ENCODE results near the gene ANKS1A.

The ANKS1A gene

GRCh38 chr6:34955442-34955841 lies 66.4 kb downstream of the ANKS1A start:
- DNase-seq (ENCODE audit: low read depth in 2 of 2), result no peak

GRCh38 chr6:34957231-34957783 lies 68.3 kb downstream of the ANKS1A start:
- DNase-seq (ENCODE audit: low read depth in 2 of 2), result no peak

GRCh38 chr6:34958734-34959133 lies 69.7 kb downstream of the ANKS1A start:
- no peak for DNase-seq (ENCODE audit: low read depth in 2 of 2)

GRCh38 chr6:34959224-34959623 lies 70.2 kb downstream of the ANKS1A start:
- DNase-seq (ENCODE audit: low read depth in 2 of 2), result no peak

- DNase-seq (ENCODE audit: low read depth in 2 of 2), result no peak
These were observed 72.0 kb downstream of the ANKS1A start for GRCh38 chr6:34961082-34961481.

GRCh38 chr6:34961574-34961973 lies 72.5 kb downstream of the ANKS1A start:
- DNase-seq (ENCODE audit: low read depth in 2 of 2), result no peak

GRCh38 chr6:34964564-34964963 lies 75.5 kb downstream of the ANKS1A start:
- DNase-seq (ENCODE audit: low read depth in 2 of 2), result no peak

- DNase-seq (ENCODE audit: low read depth in 2 of 2), result no peak
These were observed 78.4 kb downstream of the ANKS1A start for GRCh38 chr6:34967461-34967860.

GRCh38 chr6:34969662-34970265 lies 80.7 kb downstream of the ANKS1A start:
- DNase-seq (ENCODE audit: low read depth in 2 of 2), result no peak

GRCh38 chr6:34970488-34970887 lies 81.4 kb downstream of the ANKS1A start:
- no peak for DNase-seq (ENCODE audit: low read depth in 2 of 2)

GRCh38 chr6:34970957-34971356 lies 81.9 kb downstream of the ANKS1A start:
- no peak for DNase-seq (ENCODE audit: low read depth in 2 of 2)

GRCh38 chr6:34973547-34974248 lies 84.6 kb downstream of the ANKS1A start:
- DNase-seq (ENCODE audit: low read depth in 2 of 2), result no peak

- no peak for DNase-seq (ENCODE audit: low read depth in 2 of 2)
These were observed 85.2 kb downstream of the ANKS1A start for GRCh38 chr6:34974249-34974642.

GRCh38 chr6:34976239-34976638 lies 87.2 kb downstream of the ANKS1A start:
- DNase-seq (ENCODE audit: low read depth in 2 of 2), result no peak

- no peak for DNase-seq (ENCODE audit: low read depth in 2 of 2)
These were observed 90.2 kb downstream of the ANKS1A start for GRCh38 chr6:34979218-34979617.

GRCh38 chr6:34979994-34980393 lies 90.9 kb downstream of the ANKS1A start:
- no peak for DNase-seq (ENCODE audit: low read depth in 2 of 2)

- no peak for DNase-seq (ENCODE audit: low read depth in 2 of 2)
These were observed 92.3 kb downstream of the ANKS1A start for GRCh38 chr6:34981366-34981765.

GRCh38 chr6:34981951-34982350 lies 92.9 kb downstream of the ANKS1A start:
- no peak for DNase-seq (ENCODE audit: low read depth in 2 of 2)

- no peak for DNase-seq (ENCODE audit: low read depth in 2 of 2)
These were observed 93.4 kb downstream of the ANKS1A start for GRCh38 chr6:34982424-34982852.

- no peak for DNase-seq (ENCODE audit: low read depth in 2 of 2)
These were observed 95.4 kb downstream of the ANKS1A start for GRCh38 chr6:34984416-34984815.

GRCh38 chr6:34985236-34985635 lies 96.2 kb downstream of the ANKS1A start:
- DNase-seq (ENCODE audit: low read depth in 2 of 2), result no peak

GRCh38 chr6:34986845-34987246 lies 97.8 kb downstream of the ANKS1A start:
- DNase-seq (ENCODE audit: low read depth in 2 of 2), result peak; percentile 46

GRCh38 chr6:34987506-34987905 lies 98.5 kb downstream of the ANKS1A start:
- DNase-seq (ENCODE audit: low read depth in 2 of 2), result no peak

Measured in stimulated activated CD4-positive, alpha-beta T cell treated with anti-CD3 and anti-CD28 coated beads, Interleukin-4, amount 100 ng/mL, for 48 hours (primary cell).